NCI-H1417 treated with DMSO at 0.1 percent for 48 hours (cell line): ENCODE data around the gene CCDC116.
"Not testable (repeated sequence)": the region's sequence is repeated elsewhere in the genome, so short reads cannot be mapped to it uniquely, and the experiment has no call there.

Source experiments
- DNase-seq: peaks from one replicate; lab custom pipeline; 2025; lab: John Stamatoyannopoulos, UW

Gene CCDC116

GRCh38 chr22:21632237-21632895, at the start of gene CCDC116:
Gene CCDC116 (plus strand): TSS chr22:21632760. CDS start chr22:21633182, 422 bp downstream.
- no peak for DNase-seq

GRCh38 chr22:21582801-21583740, 49.5 kb upstream of the CCDC116 start:
- DNase-seq: no peak

- no peak for DNase-seq
Observed at GRCh38 chr22:21585389-21585788, 47.2 kb upstream of the CCDC116 start.

- DNase-seq: no peak
Observed at GRCh38 chr22:21587803-21588611, 44.6 kb upstream of the CCDC116 start.

GRCh38 chr22:21589396-21589795, 43.2 kb upstream of the CCDC116 start:
- no peak for DNase-seq

DNA sequence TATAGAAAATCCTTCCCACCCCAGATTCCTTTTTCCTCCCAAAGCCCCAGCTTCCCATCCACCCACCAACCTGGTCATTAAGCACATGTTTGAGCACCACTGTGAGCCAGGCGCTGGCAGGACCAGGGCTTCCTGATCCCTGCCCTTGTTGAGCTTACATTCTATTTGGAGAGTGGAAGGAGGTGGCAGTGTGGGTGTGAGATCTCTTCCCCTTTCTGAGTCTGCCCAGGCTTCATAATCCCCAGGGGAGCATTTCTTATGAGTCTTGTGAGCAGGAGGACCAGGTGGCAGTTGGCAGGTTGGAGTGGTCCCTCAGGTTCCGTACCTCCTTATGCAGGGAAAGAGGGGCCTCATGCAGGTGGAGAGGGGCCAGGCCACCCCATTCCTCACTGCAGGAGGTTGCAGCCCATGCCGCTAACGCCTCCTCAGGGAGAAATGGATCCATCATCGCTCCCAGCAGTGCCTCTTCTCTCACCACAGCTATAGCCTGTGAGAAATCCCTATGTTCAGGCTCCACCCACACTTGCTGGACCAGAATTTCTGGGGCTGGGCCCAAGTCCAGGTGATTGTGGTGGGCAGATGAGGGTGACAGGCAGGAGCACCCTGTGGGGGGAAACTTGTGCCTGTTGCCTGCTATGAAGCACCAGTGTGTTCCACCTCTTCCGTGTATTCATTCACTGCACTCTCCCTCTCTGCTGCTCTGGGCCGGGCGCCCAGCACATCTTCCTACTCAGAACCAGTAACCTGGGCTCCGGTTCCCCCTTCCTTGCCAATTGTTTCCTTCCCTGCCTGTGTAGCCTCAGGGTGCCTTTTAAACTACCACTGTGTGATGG, 41.5 kb upstream of the CCDC116 start:
- no peak for DNase-seq

- no peak for DNase-seq
Observed at GRCh38 chr22:21591695-21592094, 40.9 kb upstream of the CCDC116 start.

DNA sequence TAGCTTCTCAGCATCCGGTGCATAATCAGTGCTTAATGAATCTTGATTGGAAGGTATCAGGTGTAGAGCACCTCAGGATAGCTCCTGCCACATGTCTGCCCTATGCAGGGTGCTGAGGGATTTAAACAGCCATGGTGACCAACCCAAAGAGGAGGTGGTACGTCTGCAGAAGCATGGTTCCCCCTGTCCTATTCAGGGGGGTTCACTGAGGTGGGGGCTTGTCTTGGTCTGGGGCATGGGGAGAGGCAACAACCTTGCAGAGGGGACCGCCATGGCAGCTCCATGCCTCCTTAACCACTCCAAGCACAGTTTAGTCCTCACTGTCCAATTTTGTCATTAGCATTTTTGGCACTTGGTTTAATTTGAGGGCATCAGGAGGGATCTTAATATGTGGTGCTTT, 40.1 kb upstream of the CCDC116 start:
- no peak for DNase-seq

DNA sequence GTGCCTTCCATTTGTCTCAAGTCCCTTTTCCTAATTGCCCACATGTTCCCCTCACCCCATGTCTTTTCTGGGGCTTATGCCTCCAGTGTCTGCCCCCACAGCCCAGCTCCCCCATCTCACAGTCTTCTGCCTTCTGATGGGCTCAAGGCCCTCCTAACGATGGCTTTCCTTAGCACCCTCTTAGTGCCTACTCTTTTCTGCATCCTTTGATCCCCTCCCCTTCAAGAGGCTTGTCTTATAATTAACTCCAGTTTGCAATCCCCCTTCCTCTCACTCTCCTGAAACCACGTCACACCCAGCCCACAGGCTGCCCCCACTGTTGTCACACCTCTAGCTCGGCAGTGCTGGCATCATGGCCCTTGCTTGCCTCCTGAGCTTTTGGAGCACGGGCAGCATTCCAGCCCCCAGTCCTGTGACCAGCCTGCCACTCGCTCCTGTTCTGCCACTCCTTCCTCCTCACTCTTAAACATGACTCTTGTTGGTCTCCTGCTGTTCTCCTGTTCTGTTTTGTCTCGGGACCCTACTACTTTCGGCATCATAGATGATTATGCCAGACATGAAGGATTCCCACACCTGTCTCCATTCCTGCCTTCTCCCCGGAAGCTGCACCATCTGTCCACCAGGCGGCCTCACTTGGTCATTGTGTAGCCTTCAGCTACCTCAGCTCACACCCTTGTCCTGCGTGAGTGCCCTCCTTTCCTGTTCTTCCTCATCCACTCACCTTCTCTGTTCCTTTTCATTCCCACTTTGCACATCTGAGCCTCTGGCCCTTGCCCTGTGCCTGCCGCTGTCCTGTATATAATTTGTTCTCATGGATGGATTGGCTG, 38.9 kb upstream of the CCDC116 start:
- no peak for DNase-seq

- DNase-seq: no peak
Observed at GRCh38 chr22:21594865-21595452, 37.6 kb upstream of the CCDC116 start.

DNA sequence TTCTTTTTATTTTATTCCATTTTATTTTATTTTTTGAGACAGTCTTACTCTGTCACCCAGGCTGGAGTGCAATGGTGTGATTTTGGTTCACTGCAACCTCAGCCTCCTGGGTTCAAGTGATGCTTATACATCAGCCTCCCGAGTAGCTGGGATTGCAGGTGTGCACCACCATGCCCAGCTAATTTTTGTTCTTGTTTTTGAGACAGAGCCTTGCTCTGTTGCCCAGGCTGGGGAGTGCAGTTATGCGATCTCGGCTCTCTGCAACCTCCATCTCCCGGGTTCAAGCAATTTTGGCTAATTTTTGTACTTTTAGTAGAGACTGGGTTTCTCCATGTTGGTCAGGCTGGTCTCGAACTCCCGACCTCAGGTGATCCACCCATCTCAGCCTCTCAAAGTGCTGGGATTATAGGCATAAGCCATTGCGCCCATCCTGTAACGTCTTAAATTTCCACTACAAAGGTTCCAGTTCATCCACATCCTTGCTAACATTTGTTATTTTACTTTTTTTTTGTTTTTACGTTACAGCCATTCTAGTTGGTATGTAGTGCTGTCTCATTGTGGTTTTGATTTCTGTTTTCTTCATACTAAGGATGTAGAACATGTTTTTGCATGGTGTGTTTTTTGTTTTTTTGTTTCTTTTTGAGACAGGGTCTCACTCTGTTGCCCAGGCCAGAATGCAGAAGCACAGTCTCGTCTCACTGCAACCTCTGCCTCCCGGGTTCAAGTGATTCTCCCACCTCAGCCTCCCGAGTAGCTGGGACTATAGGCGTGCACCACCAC, 36.0 kb upstream of the CCDC116 start:
- not testable (repeated sequence) for DNase-seq

GRCh38 chr22:21598302-21598701, 34.3 kb upstream of the CCDC116 start:
- DNase-seq: no peak

- no peak for DNase-seq
Observed at GRCh38 chr22:21599053-21599893, 33.3 kb upstream of the CCDC116 start.

- DNase-seq: no peak
Observed at GRCh38 chr22:21602579-21602978, 30.0 kb upstream of the CCDC116 start.

GRCh38 chr22:21603973-21604372, 28.6 kb upstream of the CCDC116 start:
- no peak for DNase-seq

DNA sequence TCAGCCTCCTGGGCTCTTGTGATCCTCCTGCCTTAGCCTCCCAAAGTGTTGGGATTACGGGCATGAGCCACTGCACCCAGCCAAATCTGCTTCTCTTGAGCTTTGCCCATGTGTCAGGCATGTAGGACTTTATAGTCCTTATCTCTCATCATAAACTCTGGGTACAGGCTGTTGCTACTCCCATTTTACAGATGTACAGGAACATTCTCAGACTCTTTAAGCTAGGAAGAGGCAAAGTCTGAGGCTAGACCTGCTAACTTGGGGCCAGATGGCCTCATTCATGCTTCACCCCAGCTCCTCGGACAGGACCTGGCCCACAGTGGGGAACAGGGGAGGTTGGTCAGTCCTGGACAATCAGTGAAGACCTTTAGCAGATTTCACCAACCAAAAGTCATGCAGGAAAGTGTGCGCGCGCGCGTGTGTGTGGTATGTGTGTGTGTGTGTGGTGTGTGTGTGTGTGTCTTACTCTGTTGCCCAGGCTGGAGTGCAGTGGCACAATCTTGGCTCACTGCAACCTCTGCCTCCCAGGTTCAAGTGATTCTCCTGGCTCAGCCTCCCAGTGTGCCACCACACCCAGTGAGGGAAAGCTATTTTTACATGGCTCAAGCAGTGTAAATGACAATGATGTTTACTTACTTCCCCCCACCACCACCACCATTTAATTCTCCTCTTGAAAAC, 26.5 kb upstream of the CCDC116 start:
- no peak for DNase-seq

DNA sequence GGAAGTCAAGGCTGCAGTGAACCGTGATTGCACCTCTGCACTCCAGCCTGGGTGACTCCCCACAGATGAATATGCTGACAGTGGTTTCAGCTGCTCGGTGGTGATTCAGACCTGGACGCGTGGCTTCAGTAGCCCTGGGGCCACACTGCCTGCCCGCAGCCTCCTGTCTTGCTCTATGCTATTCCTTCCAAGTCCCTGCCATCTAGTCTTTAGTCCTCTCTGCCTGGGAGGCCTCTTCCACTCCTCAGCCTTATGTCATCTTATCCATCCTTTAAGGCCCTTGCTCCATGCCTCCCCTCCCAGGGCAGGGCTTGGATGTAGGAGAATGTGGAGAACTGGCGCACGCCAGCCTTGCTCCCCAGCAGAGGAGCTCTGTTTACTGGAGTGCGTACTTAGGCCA, 25.8 kb upstream of the CCDC116 start:
- no peak for DNase-seq
